Dedifferentiated amniotic fluid mesenchymal stem cell (primary cell): ENCODE data around the gene MED31.
"Not testable (repeated sequence)": the region's sequence is repeated elsewhere in the genome, so short reads cannot be mapped to it uniquely, and the experiment has no call there.

ENCODE experiments used
- DNase-seq: peaks from one replicate; pipeline ENCODE4 v3.0.0-alpha.2; 2016; ENCODE audit errors: extremely low spot score

The MED31 gene

DNA sequence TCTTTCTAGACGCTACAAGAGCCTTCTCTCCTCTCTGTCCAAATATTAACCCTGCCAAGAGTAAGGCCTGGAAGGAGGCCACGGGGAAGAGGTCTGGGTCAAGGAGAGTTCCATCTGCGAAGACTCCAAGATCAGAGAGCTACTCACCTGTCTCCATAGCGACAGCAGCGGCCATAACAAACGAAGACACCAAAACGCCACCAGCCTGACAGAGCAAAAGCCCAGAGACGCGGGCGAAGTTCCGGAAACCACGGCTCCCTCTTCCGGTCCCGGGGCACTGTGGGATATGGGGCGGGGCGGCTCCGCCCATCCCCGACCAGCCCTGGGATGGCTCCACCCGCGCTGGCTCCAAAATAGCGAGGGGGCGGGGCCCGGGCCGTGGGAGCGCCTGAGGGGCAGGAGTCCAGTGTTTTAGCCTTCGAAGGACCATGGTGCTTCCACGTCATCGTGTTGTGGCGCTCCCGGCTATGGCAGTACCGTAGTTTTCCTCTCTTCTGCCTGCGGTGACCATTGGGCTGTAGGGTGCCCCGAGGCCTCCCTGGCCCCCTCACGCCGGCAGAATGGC is at the start of gene MED31, which contains the start of gene C17orf100:
TSS of gene MED31 (minus strand) at position 252 of the 565 bp plus-strand sequence. CDS start at position 175, 77 bp downstream.
TSS of gene C17orf100 (plus strand) at position 409 of the 565 bp plus-strand sequence. CDS start at position 561, 152 bp downstream.
- DNase-seq = peak; percentile 94

DNA sequence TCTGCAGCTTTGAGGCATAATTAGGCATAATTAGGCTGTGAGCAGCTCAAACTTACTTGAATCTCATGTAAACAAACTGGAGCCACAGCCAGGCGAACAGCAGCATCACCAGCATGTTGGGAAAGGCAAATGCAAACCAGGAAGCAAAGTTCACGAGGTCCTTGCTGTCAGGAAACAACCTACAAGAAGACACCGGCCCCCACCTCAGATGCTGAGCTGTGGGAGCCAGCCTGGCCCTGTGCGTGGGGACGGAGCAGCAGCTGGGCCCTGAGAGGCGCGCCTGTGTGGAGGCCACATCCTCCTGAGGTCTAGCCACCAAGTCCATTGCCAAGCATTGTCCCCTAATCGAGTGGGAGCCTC is 49.5 kb upstream of the MED31 start:
- DNase-seq = no peak

DNA sequence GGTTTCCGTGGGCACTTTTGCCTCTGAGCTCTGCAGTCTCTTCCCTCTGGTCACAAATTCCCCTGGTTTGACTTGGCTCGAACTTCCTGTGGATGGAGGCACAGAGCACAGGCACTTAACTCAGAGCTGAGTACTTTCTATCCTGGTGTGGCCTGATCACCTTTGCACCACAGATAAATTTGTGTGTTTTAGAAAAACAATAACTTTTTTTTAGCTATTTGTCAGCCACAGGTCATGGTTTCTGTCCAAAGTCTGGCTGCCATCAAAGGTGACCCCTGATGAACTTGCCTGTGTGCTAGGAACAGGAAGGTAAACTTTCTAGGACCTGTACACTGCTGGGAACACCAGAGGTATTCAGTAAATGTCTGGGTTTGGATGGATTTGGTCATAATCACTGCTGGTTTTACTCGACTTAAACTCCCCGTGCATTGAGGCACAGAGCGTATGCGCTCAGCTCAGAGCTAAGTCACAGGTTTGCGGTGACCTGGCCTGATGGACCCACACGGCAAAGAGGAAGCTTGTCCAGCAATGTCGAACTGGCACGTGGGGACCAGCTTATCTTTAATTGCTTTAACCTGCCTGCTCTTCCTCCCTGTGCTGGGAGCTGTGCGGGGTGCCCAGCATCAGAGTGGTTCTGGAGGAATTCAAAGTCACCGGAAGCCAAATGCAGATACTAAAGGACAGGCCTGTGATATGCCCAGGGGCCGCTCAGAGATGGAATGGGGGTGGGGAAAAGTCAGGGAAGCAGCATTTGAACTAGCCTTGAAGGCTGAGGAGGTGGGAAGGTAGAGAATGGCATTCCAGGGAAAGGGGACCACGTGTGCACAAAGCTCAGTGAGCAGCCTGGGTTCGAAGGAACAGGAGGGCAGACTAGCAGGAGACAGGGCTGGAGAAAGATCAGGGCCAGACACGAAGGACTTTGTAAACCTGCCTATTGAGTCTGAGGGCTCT is 48.9 kb upstream of the MED31 start:
- DNase-seq = no peak

DNA sequence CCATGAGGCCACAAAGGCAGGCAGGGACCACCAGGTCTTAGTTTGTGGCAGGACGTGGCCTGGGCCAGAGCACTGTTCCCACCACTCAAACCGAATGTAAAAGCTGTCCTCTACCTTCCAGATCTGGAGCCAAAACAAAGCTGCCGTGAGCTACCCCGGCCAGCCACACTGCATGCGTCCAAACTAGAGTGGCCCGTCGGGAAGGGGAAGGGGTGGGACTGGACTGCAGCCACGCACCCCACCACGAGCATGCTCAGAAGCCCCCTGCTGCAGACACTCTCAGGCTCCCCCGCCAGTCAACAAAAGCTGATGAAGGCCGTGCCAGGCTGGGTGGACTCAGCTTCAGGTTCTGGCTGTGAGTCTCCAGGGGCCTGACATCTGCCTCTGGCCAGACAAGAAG is 46.6 kb upstream of the MED31 start:
- no peak for DNase-seq

DNA sequence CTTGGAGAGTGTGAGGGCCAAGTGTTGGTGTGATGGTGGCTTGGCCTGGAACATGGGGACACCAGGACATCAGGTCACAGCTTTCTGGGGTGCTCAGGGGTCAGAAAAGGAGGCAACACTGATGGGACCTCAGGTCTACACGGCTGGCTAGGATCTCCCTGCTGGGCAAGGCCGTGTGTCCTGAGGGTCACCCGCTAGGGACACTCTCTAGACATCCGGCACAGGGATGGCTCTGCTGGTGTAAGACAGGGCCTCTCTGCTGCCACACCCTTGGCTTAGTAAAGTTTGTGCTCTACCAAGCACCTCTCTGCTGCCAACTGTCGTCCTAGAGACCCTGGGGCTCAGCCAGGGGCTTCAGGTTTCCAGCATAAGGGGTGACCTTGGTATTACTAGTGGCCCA is 45.5 kb upstream of the MED31 start:
- no peak for DNase-seq

DNA sequence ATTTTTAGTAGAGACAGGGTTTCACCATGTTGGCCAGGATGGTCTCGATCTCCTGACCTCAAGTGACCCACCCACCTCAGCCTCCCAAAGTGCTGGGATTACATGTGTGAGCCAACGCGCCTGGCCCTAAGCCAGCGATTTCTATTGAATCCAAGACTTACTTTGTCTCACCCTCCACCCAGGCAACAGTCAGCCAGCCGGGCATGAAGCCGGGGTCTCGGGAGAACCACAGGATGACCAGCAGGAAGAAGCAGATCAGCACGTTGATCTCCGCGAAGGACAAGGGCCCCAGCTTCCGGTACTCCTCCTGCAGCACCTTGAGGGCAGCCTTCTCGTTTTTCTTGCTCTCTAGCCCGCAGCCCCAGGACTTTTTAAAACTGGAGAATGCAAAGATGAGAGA is 44.2 kb upstream of the MED31 start:
- no peak for DNase-seq

DNA sequence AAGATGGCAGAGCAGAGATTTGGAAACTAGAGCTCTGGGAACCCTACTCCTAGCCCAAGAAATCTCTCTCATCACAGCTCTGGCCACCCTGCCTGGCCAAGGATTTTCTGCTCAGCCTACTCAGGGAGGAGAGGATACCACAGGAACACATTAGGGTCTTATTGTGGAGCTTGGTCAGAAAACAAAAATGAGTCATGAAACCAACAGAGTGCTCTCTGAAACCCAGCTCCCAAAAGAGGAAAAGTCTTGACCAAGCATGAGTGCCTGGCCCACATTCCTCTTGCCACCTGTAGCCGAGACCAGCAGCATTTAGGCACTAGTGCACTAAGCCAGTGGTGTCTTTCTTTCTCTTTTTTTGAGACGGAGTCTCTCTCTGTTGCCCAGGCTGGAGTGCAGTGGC is 43.6 kb upstream of the MED31 start:
- DNase-seq = no peak

DNA sequence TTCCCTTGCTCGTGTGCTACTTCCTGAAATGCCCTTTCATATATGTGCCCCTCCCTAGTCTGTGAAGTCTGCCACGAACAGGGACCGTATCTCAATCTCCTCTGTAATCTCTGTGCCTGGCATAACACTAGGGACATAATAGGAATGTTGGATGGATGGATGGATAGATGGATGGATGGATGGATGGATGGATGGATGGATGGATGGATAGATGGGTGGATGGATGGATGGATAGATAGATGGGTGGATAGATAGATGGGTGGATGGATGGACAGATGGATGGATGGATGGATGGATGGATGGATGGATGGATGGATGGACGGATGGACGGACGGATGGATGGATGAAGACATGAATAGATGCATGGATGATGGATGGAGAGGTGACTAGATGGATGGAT is 40.6 kb upstream of the MED31 start:
- DNase-seq = not testable (repeated sequence)

DNA sequence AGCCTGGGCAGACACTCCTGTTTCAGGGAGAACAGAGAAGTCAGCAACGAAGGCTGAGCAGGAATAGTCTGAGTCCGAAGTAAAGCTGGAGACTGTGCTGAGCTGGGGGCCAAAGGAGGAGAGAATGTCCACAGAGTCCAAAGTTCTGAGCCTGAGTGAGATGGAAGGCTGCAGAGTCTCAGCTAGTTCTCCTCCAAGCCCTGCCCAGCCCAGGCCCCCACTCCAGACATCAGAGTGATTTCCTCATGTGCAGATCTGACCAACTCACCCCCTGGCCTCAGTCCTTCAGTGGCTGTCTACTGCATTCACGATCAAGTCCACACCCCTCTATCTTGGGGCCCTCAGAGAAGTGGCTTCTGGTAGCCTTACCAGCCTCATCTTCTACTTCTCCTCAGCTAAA is 40.1 kb upstream of the MED31 start:
- no peak for DNase-seq

DNA sequence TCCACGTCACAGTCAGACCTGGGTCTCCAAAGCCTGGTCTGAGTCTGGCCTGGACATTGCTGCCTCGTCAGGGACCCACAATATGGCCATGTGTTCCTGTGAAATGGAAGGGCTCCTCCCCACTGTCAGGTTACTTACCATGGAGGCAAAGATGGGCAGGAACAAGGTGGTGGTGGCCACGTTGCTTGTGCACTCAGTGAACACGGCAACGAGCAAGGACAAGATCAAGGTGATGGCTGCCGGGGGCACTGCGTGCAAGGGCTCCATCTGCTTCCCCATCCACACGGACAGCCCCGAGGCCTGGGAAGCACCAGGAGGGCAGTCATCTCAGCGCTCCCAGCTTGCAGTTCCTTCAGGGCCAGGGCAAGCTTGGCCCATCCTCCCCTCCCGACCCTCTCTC is 39.2 kb upstream of the MED31 start:
- DNase-seq = no peak

DNA sequence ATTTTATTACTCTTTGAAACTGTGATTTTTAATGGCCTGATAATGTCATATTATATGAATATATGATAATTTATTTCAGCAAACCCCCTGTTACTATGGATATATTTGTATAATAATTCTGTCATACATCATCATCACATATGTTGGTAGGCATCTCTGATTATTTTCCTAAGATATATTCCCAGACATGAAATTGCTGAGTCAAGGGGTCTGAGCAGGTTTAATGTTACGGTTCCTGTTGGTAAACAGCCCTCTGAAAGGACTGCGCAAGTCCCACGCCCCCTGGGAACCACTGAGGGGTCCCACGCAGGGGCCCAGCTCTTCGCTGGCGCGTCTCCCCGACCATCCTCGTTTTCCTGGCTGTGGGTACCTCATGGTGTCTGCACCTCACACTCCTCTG is 37.5 kb upstream of the MED31 start:
- no peak for DNase-seq

DNA sequence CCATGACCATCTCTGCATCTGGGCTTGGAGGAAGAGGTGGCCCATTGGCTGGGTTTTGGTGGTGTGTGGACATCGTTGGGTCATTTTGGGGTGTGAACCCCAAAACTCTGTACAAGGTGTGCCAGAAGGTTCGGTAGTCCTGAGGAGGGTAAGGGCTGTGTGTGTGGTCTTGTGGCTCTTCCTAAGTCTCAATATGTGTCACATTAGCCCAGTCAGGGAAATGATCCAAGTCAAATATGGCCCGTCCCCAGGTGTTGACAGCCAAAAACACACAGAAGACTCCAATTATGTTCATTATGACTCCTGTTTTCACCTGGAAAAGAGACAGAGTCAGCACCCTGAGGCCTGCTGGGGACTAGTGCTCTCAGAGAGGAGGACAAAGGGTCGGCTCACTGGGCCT is 34.6 kb upstream of the MED31 start:
- no peak for DNase-seq

DNA sequence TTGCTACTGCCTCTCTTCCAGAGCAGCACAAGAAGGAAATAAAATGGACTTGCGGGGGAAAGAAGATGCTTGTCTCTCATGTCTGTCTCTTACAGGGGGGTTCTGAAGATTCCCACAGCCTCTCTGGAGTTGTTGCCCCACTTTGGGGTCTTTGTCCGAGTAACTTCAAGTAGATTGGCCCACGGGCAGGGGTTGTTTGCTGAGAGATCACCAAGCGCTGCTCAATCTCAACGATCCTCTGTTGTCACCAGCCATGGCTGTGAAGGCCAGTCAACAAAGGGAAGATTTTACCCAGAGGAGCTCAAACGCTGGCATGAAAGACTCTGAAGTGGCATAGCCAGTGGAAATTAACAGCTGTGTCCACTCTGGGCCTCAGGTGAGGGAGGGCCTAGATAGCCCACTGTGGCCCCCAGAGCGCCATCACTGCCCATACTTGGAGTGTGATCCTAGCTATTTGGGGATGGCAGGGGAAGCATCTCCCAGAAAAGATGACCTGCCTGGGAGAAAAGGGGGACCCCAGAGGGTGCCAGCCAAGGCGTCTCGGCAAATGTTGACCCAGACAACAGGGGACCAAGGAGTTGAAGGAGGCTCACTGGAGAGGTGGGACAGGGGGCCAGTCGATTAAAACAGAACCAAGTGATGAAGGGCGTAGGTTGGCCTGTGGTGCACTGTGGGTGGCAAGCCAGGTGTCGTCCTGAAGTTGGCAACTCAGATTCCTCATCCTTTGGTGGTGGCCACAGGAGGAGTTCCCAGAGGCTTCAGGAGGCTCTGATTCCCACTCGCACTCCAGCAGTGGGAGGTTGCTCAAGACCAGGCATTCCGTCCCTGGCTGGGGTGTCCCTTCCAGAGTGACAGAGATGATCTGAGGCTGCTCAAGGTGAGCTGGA is 33.7 kb upstream of the MED31 start:
- no peak for DNase-seq

DNA sequence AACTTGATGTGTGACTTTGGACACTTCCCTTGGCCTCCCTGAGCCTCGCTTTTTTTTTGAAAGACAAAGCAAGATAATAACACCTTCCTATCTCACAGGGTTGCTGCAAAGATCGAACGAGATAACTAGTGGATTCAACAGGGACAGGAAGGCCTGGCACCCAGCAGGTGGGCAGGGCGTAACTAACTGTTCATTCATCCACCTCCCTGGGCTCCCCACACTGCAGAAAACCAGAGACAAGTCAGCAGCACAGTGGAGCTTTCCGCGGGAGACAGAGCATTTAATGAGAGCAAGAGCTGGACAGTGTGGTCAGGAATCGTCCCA is 33.0 kb upstream of the MED31 start:
- DNase-seq = no peak

DNA sequence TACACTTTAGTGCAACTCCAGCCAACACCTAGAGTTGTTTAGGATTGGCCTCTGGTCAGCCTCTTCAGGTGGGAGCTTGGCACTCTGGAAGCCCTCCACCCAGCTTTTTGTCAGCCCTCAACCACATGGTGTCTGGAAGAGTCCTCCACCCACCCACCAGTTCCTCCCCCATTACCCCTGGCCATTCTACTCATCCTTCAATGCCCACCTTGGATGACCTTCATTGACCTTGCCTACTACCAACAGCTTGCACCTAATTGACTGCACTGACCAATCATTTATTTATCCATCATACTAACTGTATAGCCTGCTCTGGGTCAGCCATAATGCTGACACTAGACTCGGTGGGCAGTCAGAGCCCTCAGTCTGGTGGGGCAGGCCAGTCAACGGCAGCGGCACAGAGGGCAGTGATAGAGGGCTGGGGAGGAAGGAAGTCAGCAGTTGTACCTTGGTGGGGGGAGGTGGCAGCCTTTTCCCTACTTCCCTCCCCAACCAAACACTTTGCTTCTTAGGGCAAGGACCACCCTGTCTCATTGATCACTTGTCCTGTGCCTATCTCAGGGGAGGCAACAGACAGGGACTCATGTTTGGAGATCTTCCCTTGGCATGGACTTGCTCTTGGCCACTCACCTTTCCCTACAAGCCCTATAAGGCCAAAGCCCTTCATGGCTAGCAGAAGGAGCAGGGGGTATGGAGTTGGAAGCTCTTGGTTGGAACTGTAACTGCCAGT is 32.5 kb upstream of the MED31 start:
- no peak for DNase-seq

DNA sequence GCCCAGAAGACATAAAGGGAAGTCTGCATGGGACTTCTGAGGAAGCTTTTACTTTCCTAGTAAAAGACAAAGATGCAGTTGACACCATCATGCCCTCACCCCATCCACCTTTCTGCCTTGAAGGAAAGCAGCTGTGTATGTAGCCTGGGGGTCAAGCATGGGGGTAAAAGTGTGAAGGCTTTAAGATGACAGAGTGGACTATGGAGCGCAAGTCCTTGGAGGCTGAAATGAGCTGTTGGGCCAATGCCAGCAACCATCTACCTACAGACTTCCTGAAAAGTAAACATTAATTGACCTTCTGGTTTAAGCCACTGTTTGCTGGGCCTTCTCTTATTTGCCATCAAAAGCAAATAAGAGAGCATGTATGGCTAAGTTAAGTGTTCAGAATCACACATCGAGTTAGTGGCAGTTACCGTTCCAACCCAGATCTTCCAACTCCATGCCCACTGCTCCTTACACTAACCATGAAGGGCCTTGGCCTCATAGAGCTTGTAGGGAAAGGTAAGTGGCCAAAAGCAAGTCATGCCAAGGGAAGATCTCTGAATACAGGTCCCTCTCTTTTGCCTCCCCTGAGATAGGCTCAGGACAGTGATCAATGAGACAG is 31.8 kb upstream of the MED31 start:
- no peak for DNase-seq

DNA sequence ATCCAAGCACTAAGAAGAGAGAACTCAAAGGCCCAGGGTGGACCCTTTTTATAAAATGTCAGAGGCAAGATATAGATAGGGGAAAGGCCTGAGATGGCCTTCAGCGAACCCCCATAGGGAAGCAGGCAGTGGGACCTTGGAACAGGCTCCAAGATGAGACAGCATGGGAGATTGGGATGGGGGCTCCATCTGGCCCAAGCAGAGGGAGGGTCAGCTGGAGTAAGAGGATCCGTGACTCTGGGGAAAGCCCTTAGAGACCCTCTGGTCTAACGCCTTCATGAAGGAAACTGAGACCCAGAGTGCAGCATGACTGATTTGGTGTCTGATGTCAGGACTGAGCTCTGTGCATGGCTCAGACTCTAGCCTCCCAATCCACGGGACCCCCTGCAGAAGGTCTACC is 30.9 kb upstream of the MED31 start:
- no peak for DNase-seq

DNA sequence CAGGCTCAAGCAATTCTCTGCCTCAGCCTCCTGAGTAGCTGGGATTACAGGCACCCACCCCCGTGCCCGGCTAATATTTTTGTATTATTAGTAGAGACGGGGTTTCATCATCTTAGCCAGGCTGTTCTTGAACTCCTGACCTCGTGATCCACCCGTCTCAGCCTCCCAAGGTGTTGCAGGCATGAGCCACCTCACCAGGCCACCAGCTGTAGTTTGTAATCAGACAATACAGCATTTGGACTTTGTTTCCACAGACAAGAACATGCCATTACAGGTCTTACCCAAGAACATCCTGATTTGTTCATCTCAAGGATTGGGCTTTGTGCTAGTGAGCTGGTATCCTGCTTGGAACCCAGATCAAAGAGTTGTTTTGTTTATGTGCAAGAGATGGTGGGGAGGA is 30.3 kb upstream of the MED31 start:
- no peak for DNase-seq

DNA sequence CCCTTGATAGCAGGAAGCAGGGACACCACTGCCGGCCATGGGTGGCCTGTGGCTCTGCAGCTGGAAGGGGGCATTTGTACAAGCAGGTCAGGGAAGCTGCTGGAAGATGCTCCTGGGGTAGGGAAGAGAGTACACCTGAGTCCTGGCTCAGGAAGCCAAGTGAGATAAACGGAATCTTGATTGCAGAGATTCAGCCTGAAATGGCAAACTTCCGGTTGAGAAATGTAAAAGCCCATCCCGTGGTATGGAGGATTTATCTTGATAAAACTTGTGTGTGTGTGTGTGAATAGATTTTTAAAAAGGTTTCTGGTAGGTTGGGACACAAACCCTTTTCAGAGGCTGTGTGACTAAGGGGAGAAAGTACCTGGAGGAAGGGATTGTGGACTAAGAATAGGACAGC is 29.8 kb upstream of the MED31 start:
- no peak for DNase-seq

DNA sequence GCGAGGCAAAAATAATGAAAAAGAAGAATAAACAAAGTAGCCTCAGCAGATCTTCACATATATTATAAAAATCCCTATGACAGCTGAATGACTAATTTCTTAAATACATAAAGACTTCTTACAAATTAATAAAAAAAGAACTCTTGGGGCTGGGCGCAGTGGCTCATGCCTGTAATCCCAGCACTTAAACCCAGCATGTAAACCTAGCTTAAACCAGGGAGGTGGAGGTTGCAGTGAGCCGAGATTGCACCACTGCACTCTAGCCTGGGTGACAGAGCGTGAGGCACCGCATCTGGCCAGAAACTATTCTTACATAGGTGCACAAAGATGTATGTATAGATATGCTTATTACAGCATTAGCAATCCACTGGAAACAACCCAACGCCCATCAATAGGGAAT is 27.8 kb upstream of the MED31 start:
- DNase-seq = no peak

DNA sequence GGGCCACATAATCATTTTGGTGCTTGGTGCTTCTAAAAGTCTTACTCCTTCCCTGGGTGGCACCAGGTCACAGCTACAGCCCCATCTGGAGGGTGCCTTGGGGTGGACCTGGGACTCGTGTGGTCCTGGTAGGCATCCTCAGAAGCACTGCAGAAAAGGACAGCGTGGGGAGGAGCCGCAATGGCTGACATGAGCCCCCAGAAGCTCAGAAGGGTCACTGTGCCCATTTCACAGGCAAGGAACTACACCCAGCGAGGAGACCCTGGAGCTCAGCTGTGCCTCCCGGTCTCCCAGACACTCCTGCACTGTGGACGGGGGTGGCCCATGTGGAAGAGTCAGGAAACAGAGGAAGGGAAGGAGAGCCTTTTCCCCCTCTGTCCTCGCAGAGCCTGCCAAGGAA is 26.5 kb upstream of the MED31 start:
- DNase-seq = no peak
